ENCODE results near the gene CDCP1. TPM values are rescaled to one million over a fixed set of nuclear protein-coding genes. Genes with fewer than 3 reads are reported as not detected.

Gene CDCP1, protein sequence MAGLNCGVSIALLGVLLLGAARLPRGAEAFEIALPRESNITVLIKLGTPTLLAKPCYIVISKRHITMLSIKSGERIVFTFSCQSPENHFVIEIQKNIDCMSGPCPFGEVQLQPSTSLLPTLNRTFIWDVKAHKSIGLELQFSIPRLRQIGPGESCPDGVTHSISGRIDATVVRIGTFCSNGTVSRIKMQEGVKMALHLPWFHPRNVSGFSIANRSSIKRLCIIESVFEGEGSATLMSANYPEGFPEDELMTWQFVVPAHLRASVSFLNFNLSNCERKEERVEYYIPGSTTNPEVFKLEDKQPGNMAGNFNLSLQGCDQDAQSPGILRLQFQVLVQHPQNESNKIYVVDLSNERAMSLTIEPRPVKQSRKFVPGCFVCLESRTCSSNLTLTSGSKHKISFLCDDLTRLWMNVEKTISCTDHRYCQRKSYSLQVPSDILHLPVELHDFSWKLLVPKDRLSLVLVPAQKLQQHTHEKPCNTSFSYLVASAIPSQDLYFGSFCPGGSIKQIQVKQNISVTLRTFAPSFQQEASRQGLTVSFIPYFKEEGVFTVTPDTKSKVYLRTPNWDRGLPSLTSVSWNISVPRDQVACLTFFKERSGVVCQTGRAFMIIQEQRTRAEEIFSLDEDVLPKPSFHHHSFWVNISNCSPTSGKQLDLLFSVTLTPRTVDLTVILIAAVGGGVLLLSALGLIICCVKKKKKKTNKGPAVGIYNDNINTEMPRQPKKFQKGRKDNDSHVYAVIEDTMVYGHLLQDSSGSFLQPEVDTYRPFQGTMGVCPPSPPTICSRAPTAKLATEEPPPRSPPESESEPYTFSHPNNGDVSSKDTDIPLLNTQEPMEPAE
- 4.4 and 7.6 TPM in 2 replicates for total RNA-seq

DNA sequence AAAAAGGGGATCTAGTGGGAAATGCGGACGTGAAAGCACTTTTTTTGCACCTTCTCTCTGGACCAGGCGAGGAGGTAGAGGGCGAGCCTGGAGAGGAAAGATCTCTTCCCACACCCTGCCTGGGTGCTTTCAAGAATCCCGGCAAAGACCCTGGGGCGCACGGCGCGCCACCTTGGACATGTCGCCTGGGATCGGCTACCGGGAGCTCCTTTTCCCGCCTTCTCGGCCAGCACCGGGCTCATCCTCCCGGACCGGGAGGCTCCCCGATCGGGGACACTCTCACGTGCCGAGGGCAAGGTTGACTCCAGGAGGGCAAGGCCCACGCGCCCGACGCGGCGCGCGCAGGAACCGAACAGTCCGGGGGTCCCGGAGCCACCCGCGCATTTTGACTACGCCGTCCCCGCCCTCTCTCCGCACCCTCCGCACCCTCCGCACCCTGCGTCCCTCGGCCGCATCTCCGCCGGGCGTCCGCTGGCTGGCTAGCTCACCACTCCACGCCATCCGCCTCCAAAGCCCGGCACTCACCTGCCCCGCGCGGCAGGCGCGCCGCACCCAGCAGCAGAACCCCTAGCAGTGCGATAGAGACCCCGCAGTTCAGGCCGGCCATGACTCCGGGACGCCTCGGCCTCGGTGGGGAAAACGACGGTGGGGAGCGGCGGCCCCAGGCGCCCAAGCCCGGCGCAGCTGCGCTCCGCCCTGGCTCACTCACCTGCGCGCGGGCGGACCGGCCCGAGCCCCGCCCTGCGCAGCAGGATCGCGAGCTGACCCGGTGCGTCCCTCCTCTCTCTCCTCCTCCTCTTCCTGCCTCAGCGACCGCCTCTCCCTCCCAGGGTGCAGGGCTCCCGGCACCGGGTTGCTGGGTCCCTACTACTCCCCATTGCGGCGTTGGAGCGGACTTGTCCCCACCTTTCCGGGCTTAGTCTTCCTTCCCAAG lies at the start of gene CDCP1:
TSS of gene CDCP1 (minus strand) at position 698 of the 934 bp plus-strand sequence. CDS start at position 607, 91 bp downstream.
- Histone ChIP-seq H3K4me3 (ENCODE audit: insufficient read depth, low read length) (peak within 1 kb of the TSS; percentile 80), H3K9me3 (ENCODE audit: low read depth, low read length) (no peaks in the 10 kb centered on the region), H4K20me1 (ENCODE audit: insufficient read depth, low read length) (no peaks in the 10 kb centered on the region), H3K27me3 (ENCODE audit: insufficient read depth, low read length) (peaks cover 2% of the 10 kb centered on the region), H3K4me2 (ENCODE audit: insufficient read depth, low read length) (peak within 1 kb of the TSS; percentile 96), H3K79me2 (ENCODE audit: insufficient read depth, low read length) (peaks cover 36% of the 10 kb centered on the region), H2AFZ (ENCODE audit: low read length) (peak within 1 kb of the TSS; percentile 93), H3K36me3 (ENCODE audit: insufficient read depth, low read length) (no peaks in the 10 kb centered on the region), H3K27ac (ENCODE audit: low read depth, low read length) (peak within 1 kb of the TSS; percentile 24), H3K4me1 (ENCODE audit: insufficient read depth, low read length) (peaks cover 10% of the 10 kb centered on the region)
- peak; percentile 91 for DNase-seq (ENCODE audit: insufficient read length, low spot score, missing footprints)
- TF ChIP-seq, protein P1, sequence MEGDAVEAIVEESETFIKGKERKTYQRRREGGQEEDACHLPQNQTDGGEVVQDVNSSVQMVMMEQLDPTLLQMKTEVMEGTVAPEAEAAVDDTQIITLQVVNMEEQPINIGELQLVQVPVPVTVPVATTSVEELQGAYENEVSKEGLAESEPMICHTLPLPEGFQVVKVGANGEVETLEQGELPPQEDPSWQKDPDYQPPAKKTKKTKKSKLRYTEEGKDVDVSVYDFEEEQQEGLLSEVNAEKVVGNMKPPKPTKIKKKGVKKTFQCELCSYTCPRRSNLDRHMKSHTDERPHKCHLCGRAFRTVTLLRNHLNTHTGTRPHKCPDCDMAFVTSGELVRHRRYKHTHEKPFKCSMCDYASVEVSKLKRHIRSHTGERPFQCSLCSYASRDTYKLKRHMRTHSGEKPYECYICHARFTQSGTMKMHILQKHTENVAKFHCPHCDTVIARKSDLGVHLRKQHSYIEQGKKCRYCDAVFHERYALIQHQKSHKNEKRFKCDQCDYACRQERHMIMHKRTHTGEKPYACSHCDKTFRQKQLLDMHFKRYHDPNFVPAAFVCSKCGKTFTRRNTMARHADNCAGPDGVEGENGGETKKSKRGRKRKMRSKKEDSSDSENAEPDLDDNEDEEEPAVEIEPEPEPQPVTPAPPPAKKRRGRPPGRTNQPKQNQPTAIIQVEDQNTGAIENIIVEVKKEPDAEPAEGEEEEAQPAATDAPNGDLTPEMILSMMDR (IDR thresholded peaks at IDR 0.05; ENCODE audit: extremely low read depth, low read depth, low read length): no peak

DNA sequence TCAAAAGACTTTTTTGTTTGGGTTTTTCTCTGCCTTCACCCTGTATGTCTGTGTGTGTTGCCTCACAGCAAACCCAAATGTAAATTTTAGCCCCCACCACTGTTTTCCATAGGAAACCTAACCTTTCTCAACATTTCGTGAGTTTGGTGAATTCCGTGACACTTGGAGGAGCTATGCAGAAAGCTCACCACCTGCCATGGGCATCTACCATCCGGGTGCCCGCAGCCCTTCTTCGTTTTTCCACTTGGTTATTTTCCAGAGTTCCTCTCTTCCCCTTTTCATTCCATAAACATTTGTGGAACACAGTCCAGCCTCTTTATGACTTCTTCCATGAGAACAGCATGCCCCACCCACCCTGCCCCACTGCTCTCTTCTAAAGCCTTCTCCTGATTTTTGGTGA lies 48.6 kb upstream of the CDCP1 start:
- no peak overlapping the region for H2AFZ ChIP-seq (ENCODE audit: low read length)
- H3K4me3 ChIP-seq (ENCODE audit: insufficient read depth, low read length): no peak overlapping the region
- TF ChIP-seq, protein P1 (IDR thresholded peaks at IDR 0.05; ENCODE audit: extremely low read depth, low read depth, low read length): no peak
- no peak overlapping the region for H3K4me2 ChIP-seq (ENCODE audit: insufficient read depth, low read length)
- no peak for DNase-seq (ENCODE audit: insufficient read length, low spot score, missing footprints)
- H4K20me1 ChIP-seq (ENCODE audit: insufficient read depth, low read length): no peaks in the 10 kb centered on the region
- H3K27me3 ChIP-seq (ENCODE audit: insufficient read depth, low read length): no peaks in the 10 kb centered on the region
- no peaks in the 10 kb centered on the region for H3K9me3 ChIP-seq (ENCODE audit: low read depth, low read length)
- peaks cover 6% of the 10 kb centered on the region for H3K4me1 ChIP-seq (ENCODE audit: insufficient read depth, low read length)
- no peak overlapping the region for H3K27ac ChIP-seq (ENCODE audit: low read depth, low read length)
- H3K36me3 ChIP-seq (ENCODE audit: insufficient read depth, low read length): no peaks in the 10 kb centered on the region
- H3K79me2 ChIP-seq (ENCODE audit: insufficient read depth, low read length): no peaks in the 10 kb centered on the region

DNA sequence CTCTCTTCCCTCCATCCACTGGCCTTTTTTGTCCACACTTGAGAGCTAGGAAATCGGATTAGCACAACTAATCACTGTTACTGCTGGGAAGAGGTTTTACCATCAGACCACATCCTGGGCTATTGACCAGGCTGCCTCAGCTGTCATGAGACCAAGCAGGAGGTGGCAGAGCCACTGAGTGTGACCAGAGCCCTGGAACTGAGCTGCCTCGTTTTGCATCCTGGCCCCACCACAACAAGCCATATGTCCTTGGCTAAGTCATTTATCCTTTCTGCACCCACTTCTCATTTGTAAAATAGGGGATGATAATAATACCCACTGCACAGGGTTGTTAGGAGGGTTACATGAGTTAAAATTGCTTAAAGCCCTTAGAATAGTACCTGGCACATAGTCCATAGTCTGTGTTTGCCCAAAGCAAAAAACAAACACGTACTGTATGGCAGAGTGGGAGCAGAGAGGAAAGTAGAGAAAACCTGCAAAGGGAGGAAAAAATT lies 45.8 kb upstream of the CDCP1 start:
- no peaks in the 10 kb centered on the region for H3K79me2 ChIP-seq (ENCODE audit: insufficient read depth, low read length)
- H3K4me1 ChIP-seq (ENCODE audit: insufficient read depth, low read length): no peaks in the 10 kb centered on the region
- H3K4me3 ChIP-seq (ENCODE audit: insufficient read depth, low read length): no peak overlapping the region
- H3K4me2 ChIP-seq (ENCODE audit: insufficient read depth, low read length): no peak overlapping the region
- no peak for DNase-seq (ENCODE audit: insufficient read length, low spot score, missing footprints)
- H3K36me3 ChIP-seq (ENCODE audit: insufficient read depth, low read length): no peaks in the 10 kb centered on the region
- H4K20me1 ChIP-seq (ENCODE audit: insufficient read depth, low read length): no peaks in the 10 kb centered on the region
- TF ChIP-seq, protein P1 (IDR thresholded peaks at IDR 0.05; ENCODE audit: extremely low read depth, low read depth, low read length): no peak
- peak overlapping the region; percentile 50 for H2AFZ ChIP-seq (ENCODE audit: low read length)
- no peaks in the 10 kb centered on the region for H3K9me3 ChIP-seq (ENCODE audit: low read depth, low read length)
- H3K27ac ChIP-seq (ENCODE audit: low read depth, low read length): no peak overlapping the region
- no peaks in the 10 kb centered on the region for H3K27me3 ChIP-seq (ENCODE audit: insufficient read depth, low read length)

Measured in osteoblast (primary cell).